ENCODE data around the gene EFNA4. TPM values are rescaled to one million over a fixed set of nuclear protein-coding genes. Genes with fewer than 3 reads are reported as not detected.

Gene EFNA4
- total and polyA plus RNA-seq, 2 donors (not counting 1 experiment from before 2014, with no cell fraction given), result 8.4 to 10.6 TPM

DNA sequence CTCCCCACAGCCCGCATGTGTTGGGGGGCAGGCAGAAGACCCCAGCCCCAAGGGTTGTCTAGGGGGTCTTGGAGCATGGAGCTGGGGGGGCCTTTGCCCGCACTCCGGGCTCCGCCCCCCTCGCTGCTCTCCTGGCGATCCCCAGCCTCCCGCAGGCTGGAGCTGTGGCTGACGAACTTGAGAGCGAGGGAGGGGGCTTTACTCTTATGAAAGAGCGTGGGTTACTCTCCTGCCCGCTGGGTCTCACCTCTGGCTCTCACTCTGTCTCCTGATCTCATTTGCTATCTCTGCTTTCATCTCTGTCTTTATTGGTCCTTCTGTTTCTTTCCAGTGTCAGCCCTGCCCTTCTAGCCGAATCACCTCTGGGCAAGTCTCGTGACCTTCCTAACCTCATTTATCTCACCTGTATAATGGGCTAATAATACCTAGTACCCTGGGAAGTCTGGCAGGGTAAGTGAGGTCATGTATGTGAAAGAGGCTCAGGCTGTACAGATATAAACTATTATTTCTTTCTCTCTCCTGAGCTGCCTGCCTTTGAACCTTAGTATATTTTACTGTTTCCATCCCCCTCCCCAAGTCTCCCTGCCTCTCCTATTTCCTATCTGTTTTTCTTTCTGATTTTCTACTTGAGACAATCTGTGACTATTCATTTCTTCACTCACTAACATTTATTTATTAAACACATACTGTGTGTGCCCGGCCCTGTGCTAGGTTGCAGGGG lies 731 bp downstream of the EFNA4 start:
- H3K9me3 Mint-ChIP-seq (ENCODE audit: insufficient read depth), result no peaks in the 10 kb centered on the region

More for the DNA sequence above, 731 bp downstream of the EFNA4 start:
- ChIA-PET CTCF (interaction anchor here (0.8 to 20.2 kb wide), 13 partner anchors 9 to 505 kb away, joined by 3 to 370 read pairs (median 6); partner anchors contain the start of genes ADAM15, EFNA3 and KRTCAP2), POLR2A (interaction anchor here (2.0 to 2.4 kb wide), 2 partner anchors 16 to 20 kb away, joined by 9 to 18 read pairs; no protein-coding TSS in a partner anchor)
- Mint-ChIP-seq H3K4me1 (peaks cover 49% of the 10 kb centered on the region), H3K27me3 (no peaks in the 10 kb centered on the region), H3K4me3 (peak overlapping the region; percentile 83), H3K27ac (peak overlapping the region; percentile 50)
- peak overlapping the region; percentile 56 to 78 (median 73) for H3K4me3 ChIP-seq (ENCODE audit: control extremely low read depth in 1 of 5, extremely low read depth in 1 of 5, insufficient read depth in 1 of 5, low read depth in 2 of 5, low read length in 4 of 5)
- TF ChIP-seq, protein P1, sequence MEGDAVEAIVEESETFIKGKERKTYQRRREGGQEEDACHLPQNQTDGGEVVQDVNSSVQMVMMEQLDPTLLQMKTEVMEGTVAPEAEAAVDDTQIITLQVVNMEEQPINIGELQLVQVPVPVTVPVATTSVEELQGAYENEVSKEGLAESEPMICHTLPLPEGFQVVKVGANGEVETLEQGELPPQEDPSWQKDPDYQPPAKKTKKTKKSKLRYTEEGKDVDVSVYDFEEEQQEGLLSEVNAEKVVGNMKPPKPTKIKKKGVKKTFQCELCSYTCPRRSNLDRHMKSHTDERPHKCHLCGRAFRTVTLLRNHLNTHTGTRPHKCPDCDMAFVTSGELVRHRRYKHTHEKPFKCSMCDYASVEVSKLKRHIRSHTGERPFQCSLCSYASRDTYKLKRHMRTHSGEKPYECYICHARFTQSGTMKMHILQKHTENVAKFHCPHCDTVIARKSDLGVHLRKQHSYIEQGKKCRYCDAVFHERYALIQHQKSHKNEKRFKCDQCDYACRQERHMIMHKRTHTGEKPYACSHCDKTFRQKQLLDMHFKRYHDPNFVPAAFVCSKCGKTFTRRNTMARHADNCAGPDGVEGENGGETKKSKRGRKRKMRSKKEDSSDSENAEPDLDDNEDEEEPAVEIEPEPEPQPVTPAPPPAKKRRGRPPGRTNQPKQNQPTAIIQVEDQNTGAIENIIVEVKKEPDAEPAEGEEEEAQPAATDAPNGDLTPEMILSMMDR (IDR thresholded peaks at IDR 0.05), result no peak
- TF ChIP-seq EZH2 (IDR thresholded peaks at IDR 0.05; ENCODE audit: borderline replicate concordance, insufficient read depth, low read depth, low read length, poor library complexity, severe bottlenecking), result no peak
- 2% methylated on average over 9 of the region's 14 CpGs for WGBS (ENCODE audit: insufficient coverage)
- H3K4me1 ChIP-seq (ENCODE audit: control insufficient read depth in 2 of 2, insufficient read depth in 2 of 2, low read length in 2 of 2), result peaks cover 27 to 50% of the 10 kb centered on the region in 2 donors
- DNase-seq (peak; percentile 58), ATAC-seq (ENCODE audit: low read depth) (no peak)
- peaks cover 42% of the 10 kb centered on the region for H4K20me1 ChIP-seq (ENCODE audit: control insufficient read depth, insufficient read depth, low read length, poor library complexity, severe bottlenecking)
- H3K9me3 ChIP-seq (ENCODE audit: control extremely low read depth in 1 of 3, control insufficient read depth in 2 of 3, insufficient read depth in 1 of 3, low read length in 2 of 3), result no peaks in the 10 kb centered on the region
- peaks cover 0 to 20% of the 10 kb centered on the region in 2 experiments for H3K36me3 ChIP-seq (replicated peaks in 1 of 2; ENCODE audit: control extremely low read depth in 1 of 2, control insufficient read depth in 1 of 2, extremely low read depth in 1 of 2, insufficient read depth in 2 of 2, low read length in 1 of 2)
- peak overlapping the region; percentile 80 for H2AFZ ChIP-seq (ENCODE audit: insufficient read depth, low read depth, low read length, poor library complexity, severe bottlenecking)
- intact Hi-C loops (cut with micrococcal nuclease), result loop anchor here (5.0 to 10.0 kb wide), 3 partner anchors 299 to 1392 kb away; partner anchors contain the start of genes ADAR and ILF2
- peak overlapping the region in 1 of 2 donors; percentile 55 for H3K27ac ChIP-seq (ENCODE audit: low read length in 2 of 2)
- peaks cover 0 to 3% (median 0%) of the 10 kb centered on the region in 4 experiments for H3K27me3 ChIP-seq (replicated peaks in 1 of 4; ENCODE audit: control extremely low read depth in 1 of 4, control insufficient read depth in 3 of 4, insufficient read depth in 4 of 4, low read length in 3 of 4)
- H3K4me2 ChIP-seq (replicated peaks; ENCODE audit: low read depth, low read length, poor library complexity, severe bottlenecking), result peak overlapping the region; percentile 96
- peak overlapping the region; percentile 82 for H3K9ac ChIP-seq (ENCODE audit: low read length)
- peaks cover 24% of the 10 kb centered on the region for H3K79me2 ChIP-seq (ENCODE audit: control insufficient read depth, insufficient read depth, low read length)
